Ramos (cell line): ENCODE data around the gene DYTN.

Source experiments
- in situ Hi-C: fragments of 300-500 bp; cut with MboI; formaldehyde crosslinking; loops from one replicate; pipeline ENCODE4 v1.14.3; 2022; ENCODE audit warnings: low sequenced_read_pairs; ENCODE audit not compliant: unreplicated experiment

The DYTN gene

DNA sequence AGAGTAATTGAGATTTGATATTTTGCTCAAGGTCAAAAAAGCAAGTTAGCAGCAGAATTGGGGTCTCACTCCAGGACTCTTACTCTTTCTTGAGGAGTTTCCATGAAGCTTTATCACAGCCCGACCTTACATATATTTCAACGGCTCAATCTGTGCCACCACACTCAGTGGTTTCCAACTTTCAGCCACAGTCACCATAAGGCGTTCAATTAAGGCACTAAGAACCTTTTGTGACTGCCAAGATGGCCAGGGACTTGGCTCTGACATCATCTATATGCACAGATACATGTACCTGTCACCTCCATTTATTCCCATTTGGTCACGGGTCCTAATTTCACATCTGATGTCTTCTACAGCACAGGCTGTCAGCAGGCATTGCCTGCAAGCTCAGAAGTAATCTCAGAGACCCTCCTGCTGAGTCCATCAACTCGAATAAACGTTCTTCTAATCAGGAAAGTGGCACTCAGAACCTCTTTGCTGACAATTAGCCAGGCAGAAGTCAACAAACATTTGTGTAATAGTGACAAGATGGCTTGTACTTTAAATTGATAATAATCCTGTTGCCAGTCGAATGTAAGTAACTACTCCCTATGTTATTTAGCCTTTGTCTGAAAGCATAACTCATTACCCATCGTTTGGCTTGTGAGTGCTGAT is 16.1 kb downstream of the DYTN start:
- in situ Hi-C loops = no loop called here

DNA sequence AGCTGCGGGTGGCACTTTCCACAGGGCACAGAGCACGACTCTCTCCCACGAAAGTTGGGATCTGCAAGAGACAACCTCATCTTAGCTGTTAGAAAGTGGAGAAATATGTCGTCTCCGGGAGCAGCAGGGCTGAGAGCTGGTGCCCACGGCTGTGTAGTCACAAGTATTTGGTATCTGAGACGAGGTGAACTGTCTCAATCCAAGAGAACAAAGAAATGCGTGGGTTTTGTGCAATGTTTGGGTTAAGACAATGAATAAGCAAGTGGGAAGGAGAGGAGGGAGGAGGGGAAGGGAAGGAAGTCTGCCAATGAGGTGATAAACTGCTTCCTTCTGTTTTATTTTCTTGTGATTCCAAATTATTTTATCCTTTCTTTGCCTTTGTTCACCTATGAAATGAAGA is 18.0 kb downstream of the DYTN start:
- in situ Hi-C loops = no loop called here

DNA sequence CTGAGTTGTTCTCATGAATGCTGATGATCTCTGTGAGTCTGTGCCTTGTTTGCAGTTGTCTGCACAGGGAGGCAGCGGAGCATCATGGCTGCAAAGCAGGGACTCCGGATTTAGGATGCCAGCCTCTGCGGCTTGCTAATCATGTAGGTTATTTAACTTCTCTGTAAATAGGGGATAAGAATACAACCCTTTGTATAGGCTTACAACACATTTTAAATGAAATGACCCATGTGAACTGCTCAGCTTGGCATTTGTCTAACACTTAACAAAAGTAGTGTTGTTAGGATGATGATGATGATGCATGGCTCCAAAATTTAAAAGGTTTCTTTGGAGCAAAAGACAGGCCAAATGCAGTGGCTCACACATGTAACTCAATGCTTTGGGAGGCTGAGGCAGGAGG is 19.4 kb downstream of the DYTN start:
- in situ Hi-C loops = no loop called here

DNA sequence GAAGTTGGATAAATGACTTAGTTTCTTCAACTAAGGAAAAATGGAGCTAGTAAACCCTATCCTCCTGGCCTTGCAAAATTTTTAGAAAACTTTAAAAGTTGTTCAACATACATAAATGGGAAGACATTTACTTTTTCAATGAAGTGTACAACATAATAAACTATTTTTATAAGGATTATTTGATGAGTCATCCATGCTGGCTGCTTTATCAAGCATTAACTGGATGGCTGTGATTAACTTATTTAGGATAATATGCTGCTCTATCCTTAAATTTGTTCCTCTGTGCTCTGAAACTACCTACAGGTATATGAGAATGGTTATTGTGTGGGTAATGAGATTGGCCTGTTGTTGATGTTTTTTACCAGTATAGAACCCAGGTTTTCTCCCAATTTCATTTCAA is 21.3 kb downstream of the DYTN start:
- in situ Hi-C loops = no loop called here

DNA sequence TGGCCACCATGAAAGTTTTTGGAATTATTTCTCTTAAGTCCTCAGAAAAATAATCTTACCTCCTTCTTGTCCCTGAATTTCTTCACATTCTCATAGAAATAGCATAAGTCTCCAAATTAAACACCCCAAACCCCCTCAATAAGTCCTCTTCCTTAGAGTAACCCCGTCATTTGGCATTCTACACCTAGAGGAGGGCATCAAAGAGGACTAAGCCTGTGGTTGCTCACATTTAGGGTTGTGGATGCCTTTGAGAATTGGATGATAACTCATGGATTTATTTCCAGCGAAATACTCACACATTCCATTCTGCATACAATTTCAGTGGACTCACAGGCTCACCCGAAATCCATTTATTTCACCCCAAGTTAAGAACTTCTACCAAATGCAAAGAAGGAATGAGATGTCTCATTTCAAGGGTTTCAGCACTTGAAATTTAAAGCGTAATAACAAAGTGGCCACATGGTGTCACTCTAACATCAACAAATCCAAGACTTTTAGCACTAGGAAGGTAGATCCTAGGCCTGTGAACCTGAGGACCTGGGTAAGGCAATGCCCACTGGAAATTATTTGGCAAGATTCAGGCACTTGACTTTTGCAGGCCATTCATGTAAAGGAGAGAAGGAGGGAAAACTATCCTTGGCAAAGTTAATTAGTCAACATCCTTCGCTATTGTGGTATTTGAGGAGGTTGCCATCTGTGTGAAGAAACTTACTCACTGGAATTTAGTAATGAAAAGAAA is 24.6 kb downstream of the DYTN start:
- in situ Hi-C loops = loop anchor here (5.0 kb wide), 1 partner anchor 774 kb away; no protein-coding TSS in a partner anchor

DNA sequence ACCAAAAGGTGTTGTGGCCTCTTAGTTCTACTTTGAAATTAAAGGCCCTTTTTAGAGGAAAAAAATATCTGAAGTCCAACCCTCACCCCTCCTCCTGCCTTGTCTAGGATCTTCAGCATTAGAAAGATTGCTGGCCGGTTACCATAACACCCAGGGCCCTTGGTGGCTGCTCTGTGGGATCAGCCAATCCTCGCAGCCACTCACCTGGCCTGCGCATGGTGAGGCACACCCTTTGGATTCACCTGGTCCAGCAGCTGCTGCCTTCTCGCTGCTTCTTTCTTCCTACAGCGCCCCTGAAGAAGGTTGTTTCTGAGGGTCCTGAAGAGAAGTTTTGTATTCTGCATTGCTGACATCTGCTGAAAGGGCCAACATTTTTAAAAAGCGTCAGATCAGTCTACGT is 25.2 kb downstream of the DYTN start:
- in situ Hi-C loops = loop anchor here (5.0 kb wide), 1 partner anchor 774 kb away; no protein-coding TSS in a partner anchor

DNA sequence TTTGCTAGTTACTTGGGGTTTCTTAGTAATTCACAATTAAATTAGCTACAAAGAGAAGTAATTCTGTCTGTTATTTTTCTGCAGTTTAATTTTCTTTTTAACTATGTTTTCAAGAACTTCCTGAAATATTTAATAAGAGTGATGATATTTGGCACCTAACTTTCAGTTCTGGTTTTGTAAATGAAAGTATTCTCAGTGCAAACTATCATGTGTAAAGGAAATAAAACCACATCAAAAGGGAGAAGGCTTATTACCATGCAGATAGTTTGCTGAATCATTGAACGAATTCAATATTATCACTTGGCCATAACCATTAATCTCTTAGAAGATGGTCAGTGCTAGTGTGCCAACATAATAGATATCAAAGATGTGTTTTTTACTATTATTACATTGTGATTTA is 29.2 kb downstream of the DYTN start:
- in situ Hi-C loops = no loop called here

DNA sequence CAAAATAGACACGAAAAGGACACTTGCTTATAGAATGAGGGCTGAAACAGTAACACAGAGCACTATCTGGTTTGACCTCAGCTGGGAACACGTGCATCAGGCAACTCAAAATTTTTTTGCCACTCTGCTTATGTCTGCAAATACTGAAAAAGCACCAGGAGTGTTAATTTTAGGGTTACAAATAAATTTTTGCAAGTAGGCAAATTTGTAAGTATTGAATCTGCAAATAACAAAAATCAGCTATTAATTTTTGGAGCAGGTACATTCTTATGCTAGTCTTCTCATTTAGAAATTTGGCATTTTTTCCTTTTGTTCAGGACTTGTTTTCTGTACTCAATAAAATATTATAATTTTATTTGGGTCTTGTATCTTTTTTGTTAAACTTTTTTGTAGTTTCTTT is 29.7 kb downstream of the DYTN start:
- in situ Hi-C loops = no loop called here

DNA sequence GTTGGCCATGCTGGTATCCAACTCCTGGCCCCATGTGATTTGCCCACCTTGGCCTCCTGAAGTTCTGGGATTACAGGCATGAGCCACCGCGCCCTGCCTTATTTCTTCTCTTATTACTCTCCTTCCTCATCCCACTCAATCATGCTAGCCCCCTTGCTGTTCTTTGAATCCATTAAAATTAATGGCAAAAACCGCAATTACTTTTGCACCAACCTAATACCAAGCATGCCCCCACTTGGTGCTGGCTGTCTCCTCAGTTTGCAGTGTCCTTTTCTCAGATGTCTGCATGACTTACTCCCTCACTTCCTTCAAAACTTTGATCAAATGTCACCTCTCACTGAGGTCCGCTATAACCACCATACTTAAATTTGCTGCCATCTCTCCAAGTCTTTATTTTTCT is 34.6 kb downstream of the DYTN start:
- in situ Hi-C loops = no loop called here

DNA sequence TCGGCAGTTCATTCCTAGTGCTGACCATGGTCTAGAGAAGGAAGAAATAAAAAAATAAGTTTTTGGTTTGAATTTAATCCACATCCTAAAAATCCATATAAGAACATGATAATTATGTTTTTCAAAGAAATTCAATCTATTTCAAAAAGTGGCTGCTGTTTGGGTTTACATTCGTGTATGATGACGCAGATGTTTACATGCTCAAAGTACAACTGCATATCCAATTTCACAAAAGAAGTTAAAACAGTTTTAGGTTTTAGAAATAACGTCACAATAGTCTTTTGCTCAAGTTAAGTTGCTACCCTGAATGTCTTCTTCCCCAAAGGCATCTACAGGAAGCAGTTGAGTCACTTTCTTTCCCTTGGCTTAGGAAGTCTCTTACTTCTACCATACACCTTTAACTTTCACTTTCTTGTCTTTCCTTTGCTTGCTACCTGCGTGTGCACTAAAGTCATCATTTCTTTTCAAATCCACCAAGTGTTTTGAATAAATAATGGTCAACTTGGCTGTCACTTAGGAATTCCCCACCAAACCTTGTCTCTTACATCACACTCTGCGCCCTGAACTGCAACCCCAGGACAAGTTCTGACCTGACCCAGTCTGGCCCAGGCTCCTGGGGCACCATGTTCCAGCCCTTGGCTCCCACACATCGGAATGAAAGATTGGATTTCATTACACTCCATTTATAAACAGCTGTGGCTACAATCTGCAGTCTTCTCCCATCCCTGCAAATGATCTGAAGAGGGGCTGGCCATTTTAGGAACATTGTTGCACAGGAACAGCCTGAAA is 47.5 kb downstream of the DYTN start:
- in situ Hi-C loops = no loop called here

DNA sequence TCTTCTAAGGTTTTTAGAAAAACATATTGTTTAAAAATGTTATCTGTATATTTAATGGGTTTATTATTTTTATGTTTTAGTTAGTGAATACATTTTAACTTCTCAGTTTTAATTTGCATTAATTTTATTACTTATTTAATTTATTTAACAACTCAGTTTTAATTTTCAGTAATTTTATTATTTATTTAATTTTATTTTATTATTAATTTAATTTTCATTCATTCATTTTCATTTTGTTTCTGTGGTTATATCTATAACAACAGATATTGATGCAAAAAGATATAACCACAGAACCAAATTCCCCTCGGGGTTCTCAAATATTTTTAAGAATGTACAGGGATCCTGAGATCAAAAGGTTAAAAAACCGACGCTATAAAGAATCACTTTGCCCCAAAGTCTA is 52.9 kb downstream of the DYTN start:
- in situ Hi-C loops = no loop called here

DNA sequence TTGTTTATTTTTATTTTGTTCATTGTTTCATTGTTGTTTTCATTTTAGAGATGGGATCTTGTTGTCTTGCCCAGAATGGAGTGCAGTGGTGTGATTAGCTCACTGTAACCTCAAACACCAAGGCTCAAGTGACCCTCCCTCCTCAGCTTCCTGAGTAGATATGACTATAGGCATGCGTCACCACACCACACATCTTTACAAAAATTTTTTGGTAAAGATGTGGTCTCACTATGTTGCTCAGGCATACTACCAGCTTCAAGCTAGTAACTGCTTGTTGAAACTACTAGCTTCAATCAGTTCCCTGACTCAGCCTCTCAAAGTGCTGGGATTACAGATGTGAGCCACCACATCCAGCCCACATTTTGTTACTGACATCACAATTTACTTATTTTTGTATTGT is 61.1 kb downstream of the DYTN start:
- in situ Hi-C loops = no loop called here

DNA sequence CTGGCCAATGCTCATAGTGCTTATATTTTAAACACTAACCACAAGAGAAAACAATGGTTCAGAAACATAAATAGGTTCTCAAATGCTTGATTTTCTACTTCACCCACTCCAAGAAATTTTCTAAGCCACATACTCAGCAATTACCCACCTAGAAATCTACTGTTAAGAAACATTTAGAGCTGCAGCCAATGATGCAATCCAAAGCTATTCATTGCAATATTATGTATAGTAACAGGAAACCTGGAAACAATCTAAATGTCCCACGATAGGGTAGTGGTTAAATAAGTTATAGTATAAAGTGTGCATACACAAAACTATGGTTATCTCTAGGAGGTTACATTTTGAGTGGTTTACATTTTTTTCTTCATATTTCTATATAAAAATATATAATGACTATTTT is 70.2 kb downstream of the DYTN start:
- in situ Hi-C loops = no loop called here

DNA sequence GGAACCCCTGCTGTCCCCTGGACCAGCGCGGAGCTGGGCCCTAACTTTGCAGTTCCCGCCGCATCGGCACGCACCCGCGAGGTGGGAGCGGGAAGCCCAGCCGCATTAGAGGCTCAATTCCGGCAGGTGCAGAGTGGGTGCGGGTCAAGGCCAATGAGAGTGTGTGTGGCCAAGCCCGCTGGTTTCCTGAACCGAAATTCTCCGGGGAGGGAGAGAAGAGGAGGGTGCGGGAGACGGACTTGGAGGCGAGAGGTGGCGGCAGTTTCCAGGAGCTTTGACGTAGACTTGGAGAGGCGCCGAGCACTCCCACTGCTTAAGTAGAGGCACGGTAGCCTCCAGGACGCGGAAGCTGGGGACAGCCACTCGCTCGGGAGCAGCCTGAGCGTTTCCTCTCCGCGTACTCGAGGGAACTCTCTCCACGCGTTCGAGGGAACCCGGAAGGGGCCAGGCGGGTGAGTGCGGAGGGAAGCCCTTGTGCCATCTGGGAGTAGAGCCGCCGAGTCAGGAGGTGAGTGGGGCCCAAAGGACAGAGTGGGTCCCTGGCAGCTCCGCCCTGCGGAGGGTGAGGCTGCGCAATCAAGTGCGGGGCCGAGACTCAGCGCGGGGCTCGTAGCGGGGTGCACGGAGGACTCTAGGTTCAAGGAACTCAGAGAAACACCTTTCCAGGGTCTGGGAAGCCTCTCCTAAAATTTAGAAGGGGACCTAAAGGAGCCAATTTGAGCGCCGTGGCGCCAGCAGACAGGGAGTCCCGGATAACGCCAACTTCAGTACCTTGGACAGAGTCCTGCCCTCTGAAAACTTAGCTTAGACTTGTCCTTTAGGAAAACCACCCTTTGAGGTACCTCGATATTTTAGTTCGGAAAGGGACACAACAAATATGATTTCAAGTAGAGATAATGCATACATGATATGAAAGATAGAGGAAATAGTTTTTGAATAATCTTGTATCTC is 75.8 kb downstream of the DYTN start, which contains the start of gene FAM237A:
Gene FAM237A (plus strand): TSS at position 413 of the 951 bp plus-strand sequence. CDS start 1,750 bp downstream, outside the sequence.
- in situ Hi-C loops = no loop called here

DNA sequence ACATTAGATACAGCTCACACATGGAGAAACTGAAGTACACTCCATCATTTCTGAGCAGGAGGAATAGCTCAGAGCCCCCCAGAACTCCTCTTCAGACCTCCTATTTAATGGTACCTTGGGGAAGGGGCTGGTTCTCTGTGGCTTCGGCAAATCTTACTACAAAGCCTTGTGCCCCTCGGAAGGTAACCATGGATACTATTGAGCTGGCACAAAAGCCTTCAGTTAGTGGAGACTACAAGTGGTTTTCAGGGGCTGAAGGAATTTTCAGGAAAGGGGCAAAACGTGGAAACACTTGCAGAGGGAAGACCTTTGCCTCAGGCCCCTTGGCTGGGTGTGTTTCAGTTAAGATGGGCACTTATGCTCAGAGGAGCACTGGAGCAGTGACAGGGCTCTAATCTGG is 77.0 kb downstream of the DYTN start:
- in situ Hi-C loops = no loop called here

DNA sequence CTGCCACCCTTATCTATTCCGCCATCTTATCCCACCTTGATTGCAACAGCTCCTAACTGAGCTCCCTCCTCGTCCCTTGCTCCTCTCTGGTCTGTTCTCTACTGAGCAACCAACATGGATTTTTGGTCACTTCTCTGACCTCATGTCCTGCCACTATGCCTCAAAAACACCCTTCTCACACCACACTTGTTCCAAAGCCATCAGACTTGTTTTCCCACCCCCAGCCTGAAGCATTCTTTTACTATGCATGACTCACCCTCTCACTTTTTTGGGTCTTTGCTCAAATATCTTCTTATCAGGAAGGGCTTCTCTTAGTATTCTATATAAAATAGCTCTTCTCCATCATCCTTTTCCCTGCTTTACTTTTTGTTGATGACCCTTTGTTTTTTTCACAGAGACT is 78.6 kb downstream of the DYTN start:
- in situ Hi-C loops = no loop called here

DNA sequence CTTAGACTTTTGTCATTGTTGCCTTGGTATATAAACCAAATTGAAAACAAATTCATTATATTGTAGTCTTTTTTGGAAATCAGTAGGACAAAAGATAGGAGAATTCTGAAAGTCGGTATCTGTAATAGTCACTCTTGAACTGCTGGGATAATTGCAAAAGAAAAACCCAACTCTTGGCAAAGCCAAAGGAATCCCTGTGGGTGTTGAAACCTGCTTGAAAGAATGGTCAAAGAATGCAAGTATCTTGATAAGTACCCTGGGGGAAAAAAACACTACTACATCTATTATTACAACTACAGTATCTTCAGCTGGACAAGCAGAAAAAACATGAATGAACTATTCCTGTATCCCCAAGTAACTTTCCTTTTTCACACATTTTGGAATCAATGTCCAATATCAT is 83.2 kb downstream of the DYTN start:
- in situ Hi-C loops = no loop called here

DNA sequence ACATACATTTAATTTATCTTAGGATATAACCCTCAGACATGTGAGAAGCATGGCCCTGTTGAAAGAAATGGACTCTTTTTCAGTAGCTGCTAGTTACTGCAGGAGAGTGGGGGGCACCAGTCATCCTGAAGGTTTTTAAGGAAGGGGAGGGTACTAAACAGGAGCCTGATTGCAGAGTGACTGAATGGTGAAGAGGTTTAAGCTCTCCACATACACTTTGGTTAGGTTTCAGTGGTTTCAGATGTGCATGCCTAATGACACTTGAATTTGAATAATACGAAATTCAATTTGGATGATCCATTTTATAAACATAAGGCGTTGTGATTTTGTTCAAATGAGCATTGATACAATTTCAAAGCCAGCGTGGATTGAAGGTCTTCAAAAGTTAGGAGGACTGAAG is 86.9 kb downstream of the DYTN start:
- in situ Hi-C loops = no loop called here

DNA sequence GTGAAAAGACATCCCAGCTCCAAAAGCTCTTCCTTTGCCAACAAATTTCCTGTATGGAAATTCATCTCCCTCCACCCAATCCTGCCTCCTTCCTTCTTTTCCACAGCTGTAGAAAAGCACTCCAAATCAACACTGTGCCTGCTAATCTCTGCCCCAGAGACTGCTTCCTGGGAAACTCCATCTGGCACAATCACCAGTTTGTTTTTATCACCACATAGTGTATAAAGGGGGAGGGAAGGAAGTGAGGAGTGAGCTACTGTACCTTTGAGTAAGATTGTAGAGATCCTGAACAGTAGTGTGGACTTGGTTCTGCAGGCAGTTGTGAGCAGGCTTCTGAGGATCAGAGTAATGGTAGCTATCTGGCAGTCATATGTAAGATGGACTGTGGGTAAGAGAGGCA is 90.6 kb downstream of the DYTN start:
- in situ Hi-C loops = no loop called here

DNA sequence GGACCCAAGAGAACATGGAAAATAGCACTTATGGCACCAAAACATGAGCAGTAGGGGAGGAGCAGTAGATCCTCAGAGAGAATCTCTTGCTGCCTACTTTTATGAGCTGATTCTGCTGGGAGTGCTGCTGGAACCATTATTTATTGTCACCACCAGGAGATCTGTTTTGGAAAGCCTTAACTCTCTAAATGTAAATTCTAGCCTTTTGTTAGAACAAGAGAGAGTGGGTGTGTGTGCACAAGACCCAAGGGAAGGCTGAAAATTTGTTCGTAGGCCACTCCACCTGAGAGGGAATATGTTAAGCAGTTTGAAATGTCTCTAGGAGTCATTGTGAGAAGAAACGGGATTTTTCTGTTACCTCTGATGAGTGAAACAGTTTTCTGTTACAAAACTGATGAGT is 92.1 kb downstream of the DYTN start:
- in situ Hi-C loops = no loop called here
